ENCODE measurements around the gene AFAP1.

Gene AFAP1

GRCh38 chr4:7967501-7968261 lies 28.0 kb upstream of the AFAP1 start:
- DNase-seq = peak; percentile 77

GRCh38 chr4:7967063-7967440 lies 27.4 kb upstream of the AFAP1 start:
- DNase-seq = no peak

GRCh38 chr4:7966281-7967062 lies 26.8 kb upstream of the AFAP1 start:
- DNase-seq = no peak

- DNase-seq = peak; percentile 79
Observed at GRCh38 chr4:7964890-7965662, 25.4 kb upstream of the AFAP1 start.

GRCh38 chr4:7964459-7964858 lies 24.8 kb upstream of the AFAP1 start:
- no peak for DNase-seq

GRCh38 chr4:7963691-7964090 lies 24.0 kb upstream of the AFAP1 start:
- no peak for DNase-seq

- DNase-seq = no peak
Observed at GRCh38 chr4:7962609-7963508, 23.2 kb upstream of the AFAP1 start.

GRCh38 chr4:7960790-7961655 lies 21.4 kb upstream of the AFAP1 start:
- DNase-seq = peak; percentile 98

- peak; percentile 82 for DNase-seq
Observed at GRCh38 chr4:7960017-7960789, 20.5 kb upstream of the AFAP1 start.

- no peak for DNase-seq
Observed at GRCh38 chr4:7959078-7959477, 19.4 kb upstream of the AFAP1 start.

- DNase-seq = no peak
Observed at GRCh38 chr4:7956934-7957656, 17.4 kb upstream of the AFAP1 start.

- peak; percentile 85 for DNase-seq
Observed at GRCh38 chr4:7956270-7956808, 16.7 kb upstream of the AFAP1 start.

GRCh38 chr4:7955393-7955792 lies 15.7 kb upstream of the AFAP1 start:
- no peak for DNase-seq

GRCh38 chr4:7952615-7953014 lies 13.0 kb upstream of the AFAP1 start:
- DNase-seq = no peak

- no peak for DNase-seq
Observed at GRCh38 chr4:7950301-7951092, 10.8 kb upstream of the AFAP1 start.

GRCh38 chr4:7949759-7950158 lies 10.1 kb upstream of the AFAP1 start:
- no peak for DNase-seq

GRCh38 chr4:7947927-7948326 lies 8.3 kb upstream of the AFAP1 start:
- DNase-seq = no peak

GRCh38 chr4:7945709-7946380 lies 6.2 kb upstream of the AFAP1 start:
- no peak for DNase-seq
